ENCODE measurements around the gene ZNF80. TPM values are rescaled to one million over a fixed set of nuclear protein-coding genes. Genes with fewer than 3 reads are reported as not detected.

The ZNF80 gene
- total RNA-seq, 4 donors from 2014 or later: not detected

GRCh38 chr3:114231616-114232015 lies 5.8 kb downstream of the ZNF80 start:
- Histone ChIP-seq H3K36me3 (no peaks in the 10 kb centered on the region), H3K27me3 (no peaks in the 10 kb centered on the region), H3K9me3 (no peaks in the 10 kb centered on the region), H3K4me3 (no peak overlapping the region), H3K4me1 (no peaks in the 10 kb centered on the region), H3K27ac (no peak overlapping the region)
- DNase-seq: no peak
- intact Hi-C loops (cut with DNase I; ENCODE audit: low total_unique reads): no loop called here
- TF ChIP-seq POLR2A (IDR thresholded peaks at IDR 0.05) (no peak), CTCF (IDR thresholded peaks at IDR 0.05) (no peak)

GRCh38 chr3:114227076-114227475 lies 10.3 kb downstream of the ZNF80 start:
- DNase-seq: no peak

GRCh38 chr3:114226313-114226712 lies 11.1 kb downstream of the ZNF80 start:
- no peaks in the 10 kb centered on the region for H3K4me1 ChIP-seq
- no peak overlapping the region for H3K27ac ChIP-seq
- DNase-seq: no peak
- intact Hi-C loops (cut with DNase I; ENCODE audit: low total_unique reads): no loop called here
- no peak overlapping the region for H3K4me3 ChIP-seq
- no peaks in the 10 kb centered on the region for H3K36me3 ChIP-seq
- TF ChIP-seq CTCF (IDR thresholded peaks at IDR 0.05) (no peak), POLR2A (IDR thresholded peaks at IDR 0.05) (no peak)
- no peaks in the 10 kb centered on the region for H3K27me3 ChIP-seq
- H3K9me3 ChIP-seq: no peaks in the 10 kb centered on the region

More at GRCh38 chr3:114227076-114227475, 10.3 kb downstream of the ZNF80 start:
- Histone ChIP-seq H3K27me3 (no peaks in the 10 kb centered on the region), H3K4me1 (no peaks in the 10 kb centered on the region), H3K4me3 (no peak overlapping the region), H3K9me3 (no peaks in the 10 kb centered on the region), H3K27ac (no peak overlapping the region), H3K36me3 (no peaks in the 10 kb centered on the region)
- intact Hi-C loops (cut with DNase I; ENCODE audit: low total_unique reads): no loop called here
- TF ChIP-seq POLR2A (IDR thresholded peaks at IDR 0.05) (no peak), CTCF (IDR thresholded peaks at IDR 0.05) (no peak)

GRCh38 chr3:114223143-114223542 lies 14.2 kb downstream of the ZNF80 start:
- no peak for DNase-seq
- Histone ChIP-seq H3K36me3 (no peaks in the 10 kb centered on the region), H3K27me3 (no peaks in the 10 kb centered on the region), H3K9me3 (no peaks in the 10 kb centered on the region), H3K4me3 (no peak overlapping the region), H3K27ac (no peak overlapping the region), H3K4me1 (no peaks in the 10 kb centered on the region)
- intact Hi-C loops (cut with DNase I; ENCODE audit: low total_unique reads): no loop called here
- TF ChIP-seq POLR2A (IDR thresholded peaks at IDR 0.05): no peak
- no peak for TF ChIP-seq CTCF (IDR thresholded peaks at IDR 0.05)

GRCh38 chr3:114221881-114222264 lies 15.5 kb downstream of the ZNF80 start:
- Histone ChIP-seq H3K27ac (no peak overlapping the region), H3K4me3 (no peak overlapping the region), H3K4me1 (no peaks in the 10 kb centered on the region), H3K9me3 (no peaks in the 10 kb centered on the region), H3K27me3 (no peaks in the 10 kb centered on the region), H3K36me3 (no peaks in the 10 kb centered on the region)
- intact Hi-C loops (cut with DNase I; ENCODE audit: low total_unique reads): no loop called here
- no peak for DNase-seq
- TF ChIP-seq CTCF (IDR thresholded peaks at IDR 0.05) (no peak), POLR2A (IDR thresholded peaks at IDR 0.05) (no peak)

Measured in uterus (tissue), 4 donors.